Effector memory CD4-positive, alpha-beta T cell (primary cell): ENCODE results near the gene PCNX1.

Experiments used
- DNase-seq, 3 donors: peaks; one replicate each; pipeline ENCODE4 v3.0.0-alpha.2; 2020
- H3K27ac ChIP-seq: 2 replicates; pipeline ENCODE4 v1.7.0; 2013; ENCODE audit warnings: mild to moderate bottlenecking, low read length, moderate library complexity; ENCODE audit not compliant: insufficient read depth, poor library complexity, severe bottlenecking
- H3K27me3 ChIP-seq: replicated peaks from 2 replicates; pipeline ENCODE4 v1.7.0; 2013; ENCODE audit warnings: mild to moderate bottlenecking, low read length; ENCODE audit not compliant: insufficient read depth, control insufficient read depth, poor library complexity, severe bottlenecking
- H3K36me3 ChIP-seq: 2 replicates; pipeline ENCODE4 v1.7.0; 2013; ENCODE audit warnings: mild to moderate bottlenecking, low read length, moderate library complexity; ENCODE audit not compliant: control insufficient read depth, insufficient read depth
- H3K4me1 ChIP-seq: 2 replicates; pipeline ENCODE4 v1.7.0; 2013; ENCODE audit warnings: low read length, mild to moderate bottlenecking; ENCODE audit not compliant: control insufficient read depth, insufficient read depth, poor library complexity, severe bottlenecking
- H3K4me3 ChIP-seq: 2 replicates; pipeline ENCODE4 v1.7.0; 2013; ENCODE audit warnings: low read length, low read depth, mild to moderate bottlenecking; ENCODE audit not compliant: insufficient read depth, poor library complexity, severe bottlenecking
- H3K9me3 ChIP-seq: 2 replicates; pipeline ENCODE4 v1.7.0; 2013; ENCODE audit warnings: mild to moderate bottlenecking, low read length, moderate library complexity; ENCODE audit not compliant: control insufficient read depth

The PCNX1 gene

DNA sequence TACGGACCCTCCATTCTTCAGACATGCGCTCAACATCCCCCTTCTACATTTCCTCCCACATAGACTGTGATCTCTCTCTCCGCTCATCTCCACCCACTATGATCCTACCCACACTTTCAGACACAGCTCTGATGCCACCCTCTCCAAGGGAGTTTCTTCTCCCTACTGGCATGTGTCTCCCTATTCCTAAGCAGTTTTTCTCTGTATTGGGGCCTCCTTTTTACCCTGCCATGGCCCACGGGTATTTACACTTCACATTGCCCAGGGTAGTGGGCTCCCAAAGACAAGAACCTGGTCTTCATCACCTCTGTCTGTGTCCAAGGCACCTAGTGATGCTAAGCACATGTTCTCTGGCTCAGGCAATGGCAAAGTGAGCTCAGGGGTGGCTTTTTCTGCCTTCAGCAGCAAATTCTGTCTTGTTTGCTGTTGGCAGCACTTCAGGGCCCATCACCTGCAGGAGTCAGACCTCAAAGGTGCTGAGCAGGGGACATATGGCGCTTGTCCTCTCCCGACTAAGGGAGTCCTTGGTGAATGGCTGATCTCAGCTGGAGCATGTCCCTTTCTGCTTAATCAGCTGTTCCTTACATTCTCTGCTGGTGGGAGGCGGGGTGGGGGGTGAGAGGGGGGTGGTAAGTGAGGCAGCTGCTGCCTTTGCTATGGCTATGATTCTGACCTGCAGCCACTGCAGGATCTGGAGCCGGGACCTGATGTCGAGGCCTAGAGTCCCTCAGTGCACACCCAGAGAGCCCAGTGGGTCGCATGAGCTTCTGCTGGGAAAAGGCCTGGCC, 256.8 kb downstream of the PCNX1 start:
- no peak for DNase-seq
- Histone ChIP-seq H3K4me3 (no peak overlapping the region), H3K9me3 (no peaks in the 10 kb centered on the region), H3K27ac (no peak overlapping the region), H3K36me3 (no peaks in the 10 kb centered on the region), H3K4me1 (no peaks in the 10 kb centered on the region), H3K27me3 (no peaks in the 10 kb centered on the region)
